Thyroid gland (tissue), 4 donors: ENCODE results near the gene L2HGDH.

Experiments used
- POLR2A ChIP-seq, 2 donors: fragments of 450-650 bp; IDR thresholded peaks; one replicate each; pipeline ENCODE4 v1.6.1; 2017; ENCODE audit warnings: antibody characterized with exemption in 2 of 2, mild to moderate bottlenecking in 2 of 2, moderate library complexity in 1 of 2
- TF ChIP-seq, protein P1 (sequence below), 6 experiments: fragments of 200-600 bp in 3 of 6; fragments of 450-650 bp in 3 of 6; sonication (generic) in 3 of 6; IDR thresholded peaks; one replicate each; pipeline ENCODE4 v1.5.1; 2016 to 2019; ENCODE audit warnings: antibody characterized with exemption in 6 of 6, mild to moderate bottlenecking in 2 of 6, inconsistent platforms in 1 of 6, moderate library complexity in 1 of 6

DNA sequence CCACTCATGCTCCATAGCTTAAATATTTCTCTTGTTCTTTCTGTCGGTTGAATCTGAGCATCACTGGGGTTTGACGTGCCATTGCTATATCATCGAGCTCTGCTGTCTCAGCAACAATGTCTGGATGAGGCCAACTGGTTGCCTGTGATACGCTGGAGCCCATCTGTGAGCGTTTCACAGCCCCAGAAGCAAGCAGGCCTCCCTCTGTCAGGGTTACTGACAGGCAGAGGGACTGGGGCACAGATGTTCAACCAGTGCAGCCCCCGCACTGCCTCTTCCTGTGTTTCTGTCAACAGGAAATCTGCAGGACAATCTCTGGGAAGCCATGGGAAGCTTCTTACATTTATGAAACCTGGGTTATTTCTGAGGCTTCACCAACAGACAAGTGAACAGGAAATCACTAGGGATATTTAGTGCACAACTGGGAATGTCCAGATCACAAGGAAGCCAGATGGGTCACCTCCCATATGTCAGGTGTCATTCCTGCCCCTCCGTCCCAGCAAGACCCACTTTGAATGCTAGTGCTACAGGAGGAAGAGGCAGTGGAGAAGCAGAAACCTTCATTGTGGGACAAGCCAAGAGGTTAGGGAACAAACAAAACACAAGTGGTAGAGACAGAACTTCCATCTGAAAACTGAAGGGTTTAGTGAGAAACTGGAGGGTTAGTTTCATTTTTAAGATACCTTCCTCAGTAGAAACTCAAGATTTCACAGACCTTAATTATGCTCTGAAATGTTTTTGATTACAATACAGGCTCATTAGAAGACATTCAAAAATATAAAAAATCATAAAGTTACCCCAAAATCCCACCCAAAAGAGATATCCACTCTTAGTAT lies 24.2 kb upstream of the L2HGDH start:
- TF ChIP-seq, protein P1, sequence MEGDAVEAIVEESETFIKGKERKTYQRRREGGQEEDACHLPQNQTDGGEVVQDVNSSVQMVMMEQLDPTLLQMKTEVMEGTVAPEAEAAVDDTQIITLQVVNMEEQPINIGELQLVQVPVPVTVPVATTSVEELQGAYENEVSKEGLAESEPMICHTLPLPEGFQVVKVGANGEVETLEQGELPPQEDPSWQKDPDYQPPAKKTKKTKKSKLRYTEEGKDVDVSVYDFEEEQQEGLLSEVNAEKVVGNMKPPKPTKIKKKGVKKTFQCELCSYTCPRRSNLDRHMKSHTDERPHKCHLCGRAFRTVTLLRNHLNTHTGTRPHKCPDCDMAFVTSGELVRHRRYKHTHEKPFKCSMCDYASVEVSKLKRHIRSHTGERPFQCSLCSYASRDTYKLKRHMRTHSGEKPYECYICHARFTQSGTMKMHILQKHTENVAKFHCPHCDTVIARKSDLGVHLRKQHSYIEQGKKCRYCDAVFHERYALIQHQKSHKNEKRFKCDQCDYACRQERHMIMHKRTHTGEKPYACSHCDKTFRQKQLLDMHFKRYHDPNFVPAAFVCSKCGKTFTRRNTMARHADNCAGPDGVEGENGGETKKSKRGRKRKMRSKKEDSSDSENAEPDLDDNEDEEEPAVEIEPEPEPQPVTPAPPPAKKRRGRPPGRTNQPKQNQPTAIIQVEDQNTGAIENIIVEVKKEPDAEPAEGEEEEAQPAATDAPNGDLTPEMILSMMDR (IDR thresholded peaks at IDR 0.05), result no peak
- no peak for TF ChIP-seq POLR2A (IDR thresholded peaks at IDR 0.05)
